Gastroesophageal sphincter (tissue), 4 donors: Measurements from ENCODE around the gene CFAP46. TPM values are rescaled to one million over a fixed set of nuclear protein-coding genes. Genes with fewer than 3 reads are reported as not detected.

ENCODE experiments used
- ATAC-seq: fragments of 150-250 bp; one replicate; pipeline ENCODE4 v1.9.1; 2016; ENCODE audit warnings: mild to moderate bottlenecking, moderate library complexity
- H3K27ac ChIP-seq, 4 donors: fragments of 200-600 bp; sonication (generic) in 3 of 4; 1 replicate in 3 of 4; 2 replicates in 1 of 4; pipeline ENCODE4 v1.5.1; 2016 to 2019
- H3K27me3 ChIP-seq: fragments of 200-600 bp; sonication (generic); one replicate; pipeline ENCODE4 v1.5.1; 2019
- H3K36me3 ChIP-seq, 2 donors: fragments of 200-600 bp; sonication (generic); one replicate each; pipeline ENCODE4 v1.5.1; 2019; ENCODE audit warnings: control low read depth in 1 of 2
- H3K4me1 ChIP-seq, 3 donors: fragments of 200-600 bp; sonication (generic); 1 replicate in 2 of 3; 2 replicates in 1 of 3; pipeline ENCODE4 v1.5.1; 2016 to 2019; ENCODE audit warnings: control low read depth in 2 of 3
- H3K4me3 ChIP-seq, 2 donors: fragments of 200-600 bp; sonication (generic); one replicate each; pipeline ENCODE4 v1.5.1; 2019; ENCODE audit warnings: mild to moderate bottlenecking in 1 of 2, moderate library complexity in 1 of 2
- H3K9me3 ChIP-seq, 3 donors: fragments of 200-600 bp; sonication (generic); one replicate each; pipeline ENCODE4 v1.5.1; 2017 to 2019; ENCODE audit warnings: control low read depth in 2 of 3
- CTCF ChIP-seq, 4 experiments: fragments of 200-600 bp in 2 of 4; fragments of 450-650 bp in 2 of 4; sonication (generic) in 1 of 4; IDR thresholded peaks; one replicate each; pipeline ENCODE4 v1.5.1; 2017 to 2019; ENCODE audit warnings: antibody characterized with exemption in 4 of 4, mild to moderate bottlenecking in 2 of 4, moderate library complexity in 2 of 4
- EP300 ChIP-seq: sonication (generic); formaldehyde crosslinking; IDR thresholded peaks from one replicate; pipeline ENCODE4 v1.6.1; 2017; ENCODE audit warnings: antibody characterized with exemption, mild to moderate bottlenecking
- POLR2A ChIP-seq, 2 donors: fragments of 450-650 bp; IDR thresholded peaks; one replicate each; pipeline ENCODE4 v1.6.1; 2017; ENCODE audit warnings: antibody characterized with exemption in 2 of 2, mild to moderate bottlenecking in 2 of 2, moderate library complexity in 1 of 2
- POLR2AphosphoS5 ChIP-seq: sonication (generic); formaldehyde crosslinking; IDR thresholded peaks from one replicate; pipeline ENCODE4 v1.6.1; 2017; ENCODE audit warnings: antibody characterized with exemption
- WGBS, 2 donors: methylation state at CpG; one replicate each; pipeline ENCODE4 v1.1.5; 2018; ENCODE audit warnings: low coverage in 1 of 2; 5-methylcytosine and 5-hydroxymethylcytosine counted together
- total RNA-seq, 4 donors: library from RNA; depleted of rRNA; stranded (reverse); fragments of >200 nt; gene quantifications; one replicate each; pipeline ENCODE4 v1.1.0, GENCODE V29; 2016

The CFAP46 gene
- total RNA-seq, 4 donors from 2014 or later = 0.27 to 2.2 (median 0.30) TPM; not detected in 1

GRCh38 chr10:132770061-132771021 is 172.0 kb downstream of the CFAP46 start:
- ATAC-seq = no peak
- TF ChIP-seq EP300 = no peak
- TF ChIP-seq CTCF (IDR thresholded peaks at IDR 0.05) = no peak
- TF ChIP-seq POLR2AphosphoS5 = no peak
- no peak for TF ChIP-seq POLR2A (IDR thresholded peaks at IDR 0.05)
- 91 to 96% methylated on average over 17 to 18 of the region's 45 CpGs for WGBS, 2 donors
- H3K36me3 ChIP-seq = peaks cover 0 to 89% of the 10 kb centered on the region in 2 donors
- no peaks in the 10 kb centered on the region for H3K27me3 ChIP-seq
- no peak overlapping the region for H3K27ac ChIP-seq
- H3K4me1 ChIP-seq = no peaks in the 10 kb centered on the region
- no peaks in the 10 kb centered on the region for H3K9me3 ChIP-seq
- no peak overlapping the region for H3K4me3 ChIP-seq

GRCh38 chr10:132768346-132769248 is 173.8 kb downstream of the CFAP46 start:
- Histone ChIP-seq H3K4me3 (no peak overlapping the region), H3K36me3 (peaks cover 0 to 88% of the 10 kb centered on the region in 2 donors), H3K4me1 (no peaks in the 10 kb centered on the region), H3K27me3 (no peaks in the 10 kb centered on the region), H3K27ac (no peak overlapping the region), H3K9me3 (no peaks in the 10 kb centered on the region)
- WGBS, 2 donors = 97 to 100% methylated on average over 6 to 16 of the region's 41 CpGs
- TF ChIP-seq EP300 (no peak), POLR2A (IDR thresholded peaks at IDR 0.05) (no peak), POLR2AphosphoS5 (no peak), CTCF (IDR thresholded peaks at IDR 0.05) (no peak)
- no peak for ATAC-seq

- TF ChIP-seq POLR2A (IDR thresholded peaks at IDR 0.05) = no peak
- no peak for TF ChIP-seq POLR2AphosphoS5
- TF ChIP-seq EP300 = no peak
- no peak for TF ChIP-seq CTCF (IDR thresholded peaks at IDR 0.05)
- peak; percentile 5 for ATAC-seq
- WGBS, 2 donors = 73 to 92% methylated on average over 2 to 8 of the region's 13 CpGs
- no peak overlapping the region for H3K27ac ChIP-seq
- no peaks in the 10 kb centered on the region for H3K27me3 ChIP-seq
- H3K4me3 ChIP-seq = no peak overlapping the region
- H3K9me3 ChIP-seq = no peaks in the 10 kb centered on the region
- H3K4me1 ChIP-seq = no peaks in the 10 kb centered on the region
- peaks cover 0 to 92% of the 10 kb centered on the region in 2 donors for H3K36me3 ChIP-seq
Observed at GRCh38 chr10:132766291-132766690, 176.1 kb downstream of the CFAP46 start.

GRCh38 chr10:132765435-132765834 is 176.9 kb downstream of the CFAP46 start:
- ATAC-seq = no peak
- TF ChIP-seq POLR2A (IDR thresholded peaks at IDR 0.05) = no peak
- TF ChIP-seq CTCF (IDR thresholded peaks at IDR 0.05) = no peak
- TF ChIP-seq EP300 = no peak
- no peak for TF ChIP-seq POLR2AphosphoS5
- H3K9me3 ChIP-seq = no peaks in the 10 kb centered on the region
- H3K36me3 ChIP-seq = peaks cover 0 to 92% of the 10 kb centered on the region in 2 donors
- no peaks in the 10 kb centered on the region for H3K27me3 ChIP-seq
- H3K27ac ChIP-seq = no peak overlapping the region
- H3K4me1 ChIP-seq = no peaks in the 10 kb centered on the region
- 97% methylated on average over 8 of the region's 11 CpGs; no CpG with 5 or more reads in 1 of the 2 donors for WGBS, 2 donors
- no peak overlapping the region for H3K4me3 ChIP-seq
